ENCODE results near the gene VAT1L.

Gene VAT1L

GRCh38 chr16:77869997-77870813 is 81.8 kb downstream of the VAT1L start:
- no peak for DNase-seq (ENCODE audit: low read depth)

DNA sequence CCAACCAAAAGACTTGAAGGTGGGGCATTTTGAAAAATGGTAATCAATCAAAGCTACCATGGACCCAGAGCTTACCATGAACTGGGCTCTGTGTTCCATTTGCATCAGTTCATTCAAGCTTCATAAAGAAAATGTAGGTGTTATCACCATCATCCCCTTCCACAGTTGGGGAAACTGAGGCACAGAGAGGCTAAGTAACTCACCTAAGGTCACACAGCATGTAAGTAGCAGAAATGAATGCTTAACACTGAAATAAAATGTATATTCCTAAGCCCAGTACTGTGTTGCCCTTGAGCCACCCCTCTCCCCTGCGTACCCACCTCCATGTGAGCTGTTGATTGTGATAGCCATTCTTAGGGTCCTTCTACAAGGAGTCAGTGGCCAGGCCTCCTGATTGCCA is 83.6 kb downstream of the VAT1L start:
- DNase-seq (ENCODE audit: low read depth) = no peak

DNA sequence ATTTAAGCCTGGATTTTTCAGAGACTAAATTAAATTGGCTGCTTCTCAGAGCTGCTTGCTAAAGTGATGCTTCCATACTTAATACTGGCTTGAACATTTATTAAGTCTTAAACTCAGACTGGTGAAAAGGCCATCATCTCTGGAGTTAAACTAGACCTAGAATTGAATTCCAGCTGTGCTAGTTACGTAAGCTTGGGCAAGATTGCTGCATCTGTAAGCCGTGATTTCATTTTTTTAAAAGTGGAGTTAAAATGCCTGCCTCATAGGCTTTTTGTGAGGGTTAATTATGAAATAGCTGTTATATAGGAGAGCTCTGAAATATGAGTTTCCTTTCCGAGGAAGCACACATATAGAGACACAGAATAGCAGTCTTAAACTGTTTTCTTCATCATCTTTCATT is 84.7 kb downstream of the VAT1L start:
- no peak for DNase-seq (ENCODE audit: low read depth)

GRCh38 chr16:77874347-77874746 is 86.0 kb downstream of the VAT1L start:
- no peak for DNase-seq (ENCODE audit: low read depth)

DNA sequence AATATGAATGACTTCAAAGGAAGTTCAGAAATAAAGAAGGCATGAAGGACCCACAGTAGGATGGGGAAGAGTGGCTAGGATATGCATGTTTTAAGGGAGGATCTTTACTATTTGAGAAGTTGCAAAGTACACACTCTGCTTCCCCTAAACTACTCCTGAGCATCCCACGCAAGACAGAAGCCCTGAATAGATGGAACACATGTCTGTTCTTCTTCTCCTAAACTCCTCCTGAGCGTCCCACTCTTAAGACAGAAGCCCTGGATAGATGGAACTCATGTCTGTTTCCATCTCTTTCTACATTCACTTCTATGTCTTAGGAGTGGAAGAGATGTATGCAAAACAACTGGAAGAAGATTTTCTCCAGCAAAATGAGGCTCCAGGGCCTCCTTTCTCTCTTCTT is 88.4 kb downstream of the VAT1L start:
- DNase-seq (ENCODE audit: low read depth) = no peak

DNA sequence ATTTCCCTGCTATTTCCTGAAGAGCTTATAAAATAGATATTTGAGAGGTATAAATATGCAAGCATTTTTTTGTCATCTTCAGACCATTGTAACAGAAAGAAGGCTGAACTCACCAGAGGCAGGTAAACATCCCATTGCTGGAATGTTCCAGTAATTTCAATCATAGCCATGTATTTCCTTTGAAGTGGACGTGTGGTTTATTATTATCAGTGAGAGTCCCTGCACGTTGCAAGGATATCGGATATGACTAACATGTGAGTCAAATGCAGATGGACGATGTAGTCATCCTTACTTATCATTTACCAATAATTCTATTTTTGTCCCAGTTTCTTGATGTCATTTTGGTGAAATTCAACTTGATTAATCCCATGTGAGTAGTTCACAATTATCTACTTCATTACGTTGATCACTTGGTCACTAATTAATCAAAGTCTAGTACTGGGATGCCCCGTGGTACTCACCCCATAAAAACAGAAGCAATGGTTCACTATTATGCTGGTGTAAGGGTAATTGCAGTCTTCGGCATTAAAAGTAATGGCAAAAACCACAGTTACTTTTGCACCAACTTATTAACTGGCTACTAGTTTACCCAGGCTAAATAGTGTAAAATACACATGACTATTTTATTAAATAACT is 89.5 kb downstream of the VAT1L start:
- no peak for DNase-seq (ENCODE audit: low read depth)

DNA sequence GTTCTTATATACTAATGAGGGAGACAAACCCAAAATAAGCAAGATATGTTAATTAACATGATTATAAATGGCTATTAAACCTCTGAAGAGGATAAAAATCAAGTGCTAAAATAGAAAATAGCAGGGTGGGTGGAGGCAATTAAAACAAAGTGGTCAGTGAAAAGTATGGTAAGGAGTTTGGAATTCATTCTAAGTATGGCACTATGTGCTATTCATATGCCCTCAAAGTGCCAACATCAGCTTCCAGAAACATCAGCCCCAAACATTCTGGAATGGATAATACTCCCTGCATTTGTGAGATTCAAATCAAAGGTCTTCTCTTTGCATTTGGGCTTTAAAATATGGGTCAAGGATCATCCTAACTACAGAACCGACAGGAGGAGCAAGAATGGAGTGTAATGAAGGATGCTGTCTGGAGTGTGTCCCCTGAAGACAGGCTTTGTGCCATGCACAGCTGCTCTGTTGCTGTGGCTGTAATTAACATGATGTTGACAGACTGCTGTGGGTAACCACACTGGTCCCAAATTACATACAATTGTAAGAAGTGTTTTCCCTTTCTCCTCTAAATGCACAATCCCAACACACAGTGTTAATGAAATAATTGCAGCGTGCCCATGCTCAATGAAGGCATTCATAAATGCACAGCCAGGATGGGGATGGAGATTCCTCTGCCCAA is 93.1 kb downstream of the VAT1L start:
- DNase-seq (ENCODE audit: low read depth) = no peak

GRCh38 chr16:77882358-77882757 is 94.0 kb downstream of the VAT1L start:
- no peak for DNase-seq (ENCODE audit: low read depth)

- DNase-seq (ENCODE audit: low read depth) = no peak
Measured at GRCh38 chr16:77885571-77886295, 97.4 kb downstream of the VAT1L start.

DNA sequence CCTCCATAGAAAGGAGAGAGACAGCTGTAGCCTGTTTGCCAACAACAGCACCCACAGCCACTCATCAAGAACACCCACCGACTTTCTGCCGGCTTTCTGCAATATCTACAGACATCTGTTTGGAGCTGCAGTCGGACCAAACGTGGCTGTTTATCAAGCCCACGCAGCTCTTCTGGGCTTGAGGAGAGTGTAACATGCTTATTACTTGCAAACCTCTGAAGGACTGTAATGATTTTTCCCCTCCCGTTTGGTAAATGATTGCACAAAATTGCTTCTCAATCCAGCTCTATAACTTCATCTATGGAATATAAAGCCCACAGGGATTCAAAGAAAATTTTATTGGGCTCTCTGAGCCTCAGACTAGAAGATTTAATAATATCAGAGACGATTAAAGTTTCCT is 100.5 kb downstream of the VAT1L start:
- no peak for DNase-seq (ENCODE audit: low read depth)

- no peak for DNase-seq (ENCODE audit: low read depth)
Measured at GRCh38 chr16:77890075-77890474, 101.7 kb downstream of the VAT1L start.

GRCh38 chr16:77894162-77894561 is 105.8 kb downstream of the VAT1L start:
- no peak for DNase-seq (ENCODE audit: low read depth)

DNA sequence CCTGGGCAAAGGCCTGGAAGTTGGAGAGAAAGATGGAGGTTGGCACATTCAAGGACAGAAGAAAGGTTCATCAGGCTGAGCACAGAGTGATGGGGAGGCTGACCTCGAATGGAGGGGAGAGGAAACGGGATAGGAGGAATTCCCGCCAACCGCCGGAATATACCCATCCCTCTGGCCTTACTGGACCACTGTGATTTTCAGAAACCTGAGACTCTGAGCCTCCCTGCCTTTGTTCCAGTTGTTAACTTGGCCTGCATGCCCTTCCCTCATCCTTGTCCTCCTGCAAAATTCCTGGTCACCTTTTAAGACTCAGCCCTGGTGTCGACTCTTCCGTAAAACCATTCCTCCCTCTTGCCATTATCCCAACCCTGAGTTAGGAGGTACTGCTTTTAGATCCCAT is 107.6 kb downstream of the VAT1L start:
- no peak for DNase-seq (ENCODE audit: low read depth)

DNA sequence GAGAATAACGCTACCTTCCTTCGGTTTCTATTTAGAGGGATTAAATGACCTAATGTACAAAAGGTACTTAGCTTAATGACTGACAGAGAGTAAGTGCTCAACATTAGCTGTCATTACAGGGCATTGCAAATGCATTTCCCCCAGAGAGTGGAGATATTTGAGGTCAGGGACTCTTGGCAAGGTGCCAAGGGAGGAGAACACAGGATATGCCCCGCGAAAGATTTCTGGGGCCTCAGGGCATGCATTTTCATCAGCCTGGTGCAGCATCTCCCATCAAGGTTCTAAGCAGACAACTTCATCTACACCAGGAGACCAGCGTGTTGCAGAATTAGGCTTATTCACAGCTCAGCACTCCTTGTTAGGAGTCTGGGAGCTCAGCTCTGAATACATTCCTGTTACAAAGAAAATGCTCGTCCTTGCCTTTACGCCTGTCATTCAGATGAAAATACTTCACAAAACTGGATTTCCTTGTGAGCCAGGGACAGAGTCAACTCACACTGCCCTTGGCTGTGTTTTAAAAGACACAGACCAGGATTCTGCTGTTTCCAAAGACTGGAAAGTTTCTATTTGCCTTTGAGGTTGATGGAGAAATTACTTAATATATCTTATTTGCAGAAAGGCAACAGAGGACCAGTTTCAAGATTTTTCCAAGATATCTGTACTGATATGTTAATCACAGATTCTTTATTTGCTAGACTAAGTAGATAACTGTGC is 108.2 kb downstream of the VAT1L start:
- DNase-seq (ENCODE audit: low read depth) = no peak

DNA sequence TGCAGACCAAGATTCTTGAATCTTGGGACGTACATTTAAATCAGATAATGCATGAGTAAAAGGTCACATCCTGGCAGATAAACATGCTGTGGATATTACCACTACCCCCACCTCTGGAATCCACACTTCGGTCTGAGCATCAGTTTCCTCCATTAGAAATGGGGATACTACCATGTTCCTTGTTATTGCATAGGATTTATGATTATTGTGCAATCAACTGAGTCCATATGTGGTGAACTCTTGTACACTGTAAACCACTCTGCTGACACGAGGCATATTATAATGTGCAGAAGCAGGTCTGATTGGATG is 108.7 kb downstream of the VAT1L start:
- DNase-seq (ENCODE audit: low read depth) = no peak

GRCh38 chr16:77897831-77898605 is 109.7 kb downstream of the VAT1L start:
- DNase-seq (ENCODE audit: low read depth) = no peak

DNA sequence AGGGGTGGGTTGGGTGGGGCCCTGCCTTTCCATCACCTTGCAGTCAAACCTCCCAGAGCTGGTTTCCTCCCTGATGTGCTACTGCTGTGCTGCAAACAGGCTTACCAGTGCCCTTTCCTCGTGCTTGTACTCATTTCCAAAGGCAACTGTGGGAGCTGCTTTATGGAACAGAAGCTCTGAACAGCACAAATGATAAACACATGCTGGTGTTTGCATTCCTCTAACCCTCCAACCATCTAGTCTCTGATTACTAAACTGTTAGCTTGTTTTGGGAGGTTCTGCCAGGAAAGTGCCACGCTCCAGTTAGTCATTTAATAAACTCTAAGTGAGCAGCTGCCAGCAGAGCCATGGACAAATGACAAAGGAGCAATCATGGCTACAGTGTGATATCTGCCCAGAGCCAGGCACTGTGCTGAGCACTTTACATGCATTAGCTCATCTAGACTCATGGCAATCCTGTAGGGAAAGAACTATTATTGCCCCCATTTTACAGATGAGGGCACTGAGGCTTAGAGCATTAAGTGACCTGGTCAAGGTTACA is 110.4 kb downstream of the VAT1L start:
- no peak for DNase-seq (ENCODE audit: low read depth)

DNA sequence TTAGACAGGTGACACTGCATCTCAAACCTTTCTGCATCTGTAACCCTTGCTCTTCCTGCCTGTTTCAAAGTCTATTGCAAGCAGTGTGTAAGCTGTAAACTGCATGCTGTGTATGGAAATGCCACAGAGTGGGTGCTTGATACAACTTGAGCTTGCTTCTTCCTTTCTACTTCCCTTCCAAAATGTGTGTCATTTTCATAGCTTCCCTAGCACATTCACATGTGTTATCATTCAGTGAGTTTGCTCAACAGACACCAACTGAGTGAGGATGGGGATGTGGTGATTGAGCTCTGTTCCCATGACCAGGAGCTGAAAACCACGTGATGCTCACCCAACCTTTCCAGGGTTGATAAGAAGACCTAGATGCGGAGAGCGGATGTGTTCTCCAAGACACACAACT is 111.1 kb downstream of the VAT1L start:
- DNase-seq (ENCODE audit: low read depth) = no peak

DNA sequence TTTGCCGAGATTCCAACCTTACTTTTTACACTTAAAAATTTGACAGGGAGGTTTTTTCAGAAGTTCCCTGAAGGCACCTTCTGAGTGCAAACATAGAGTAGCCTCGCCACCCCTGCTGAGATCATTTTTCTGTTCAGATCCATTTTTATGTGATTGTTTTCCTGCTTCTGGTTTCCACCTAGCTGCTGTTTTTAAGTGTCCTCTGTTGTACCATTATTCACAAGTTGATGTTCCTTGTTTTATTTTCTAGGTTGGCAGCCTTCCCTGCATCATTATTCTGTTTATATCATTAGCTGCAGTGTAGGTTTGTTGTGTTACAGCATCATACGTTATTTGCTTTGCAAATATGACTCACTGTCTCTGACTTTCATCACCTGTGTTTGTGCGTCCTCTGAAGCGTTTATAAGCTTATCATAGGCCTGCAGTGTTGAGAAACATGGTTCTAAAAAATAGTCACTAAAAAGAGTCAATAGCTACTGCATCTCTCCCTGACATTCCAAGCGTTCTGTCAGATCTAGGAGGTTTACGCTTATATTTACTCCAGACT is 117.1 kb downstream of the VAT1L start:
- DNase-seq (ENCODE audit: low read depth) = no peak

DNA sequence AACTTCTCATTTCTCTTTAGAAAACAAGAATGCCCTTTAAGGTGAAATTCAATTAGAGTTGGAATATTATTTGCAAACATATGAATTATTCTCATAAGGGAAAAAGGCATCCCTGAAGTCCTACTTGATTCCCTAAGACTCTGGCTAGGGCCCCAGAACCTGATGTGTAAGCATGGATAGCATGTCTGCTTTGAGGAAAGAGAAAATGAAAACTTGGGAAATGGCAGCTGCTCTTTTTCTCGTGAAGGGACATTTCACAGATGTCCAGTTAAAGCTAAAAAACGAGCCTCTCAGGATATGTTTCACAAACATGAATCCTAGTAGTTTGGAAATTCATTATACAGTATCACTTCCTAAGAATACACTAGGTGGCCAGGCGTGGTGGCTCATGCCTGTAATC is 121.7 kb downstream of the VAT1L start:
- no peak for DNase-seq (ENCODE audit: low read depth)

GRCh38 chr16:77912617-77913016 is 124.3 kb downstream of the VAT1L start:
- no peak for DNase-seq (ENCODE audit: low read depth)

Measured in stimulated activated CD8-positive, alpha-beta memory T cell treated with anti-CD3 and anti-CD28 coated beads, Interleukin-12 subunit alpha, Interleukin-12 subunit beta, amount 100 ng/mL, for 1 hour (primary cell).